HepG2 (cell line): ENCODE results near the gene RECK. TPM values are rescaled to one million over a fixed set of nuclear protein-coding genes. Genes with fewer than 3 reads are reported as not detected.

Experiments used
- ATAC-seq: fragments of 200-7000 bp; cut with Tn5 transposase; 3 replicates; pipeline ENCODE4 v1.9.1; 2020; ENCODE audit warnings: mild to moderate bottlenecking, moderate library complexity
- BruUV-seq: library from RNA; stranded (reverse); fragments of 400-500 nt; replicated peaks from 2 replicates; lab custom pipeline; 2021; lab: Mats Ljungman, UMichigan
- CTCF ChIA-PET: fragments of 300-600 bp; formaldehyde crosslinking; extraction: SDS; loops from one replicate; lab custom pipeline; 2021; ENCODE audit warnings: low total read pairs, inconsistent platforms, low intra/inter-chr PET ratio; lab: Yijun Ruan, JAX
- POLR2A ChIA-PET: fragments of 350-600 bp; sonication (Branson Sonifier 250); formaldehyde crosslinking; loops from one replicate; lab custom pipeline; 2020; ENCODE audit warnings: antibody characterized with exemption, inconsistent platforms; lab: Yijun Ruan, JAX
- DNase-seq: peaks from one replicate; pipeline ENCODE4 v3.0.0-alpha.2; 2015; ENCODE audit warnings: low spot score
- FAIRE-seq: peaks from 3 replicates; lab custom pipeline; 2011; peaks lifted over from hg19 to GRCh38; lab: Jason Lieb, UNC
- H2AFZ ChIP-seq: one replicate; pipeline ENCODE4 v1.6.1; 2011; ENCODE audit warnings: low read length, inconsistent platforms
- H3K27ac ChIP-seq: fragments of 300-600 bp; 3 replicates; pipeline ENCODE4 v1.8.0; 2011; ENCODE audit warnings: mixed run types, mild to moderate bottlenecking, mixed read lengths, low read length, inconsistent platforms; ENCODE audit not compliant: insufficient read depth; ENCODE audit errors: extremely low read length
- H3K27me3 ChIP-seq, 2 experiments: fragments of 200-600 bp in 1 of 2; 2 replicates in 1 of 2; 3 replicates in 1 of 2; pipeline versions ENCODE4 v1.6.0 to v1.8.0; 2011; ENCODE audit warnings: low read length in 2 of 2, mild to moderate bottlenecking in 2 of 2, moderate library complexity in 2 of 2, inconsistent platforms in 1 of 2; ENCODE audit not compliant: insufficient read depth in 2 of 2, control insufficient read depth in 1 of 2
- H3K36me3 ChIP-seq, 2 experiments: fragments of 200-600 bp in 1 of 2; replicated peaks in 1 of 2; 2 replicates in 1 of 2; 3 replicates in 1 of 2; pipeline versions ENCODE4 v1.5.1 to v1.8.0; 2011; ENCODE audit warnings: low read length in 2 of 2, inconsistent platforms in 1 of 2; ENCODE audit not compliant: insufficient read depth in 2 of 2, control insufficient read depth in 1 of 2
- H3K4me1 ChIP-seq: 2 replicates; pipeline ENCODE4 v1.5.1; 2012; ENCODE audit warnings: low read length, inconsistent platforms; ENCODE audit not compliant: insufficient read depth
- H3K4me2 ChIP-seq: 2 replicates; pipeline ENCODE4 v1.6.0; 2011; ENCODE audit warnings: low read depth, low read length, inconsistent platforms
- H3K4me3 ChIP-seq, 3 experiments: fragments of 200-600 bp in 1 of 3; sonication (generic), shearing (Covaris generic) in 1 of 3; replicated peaks in 1 of 3; 2 replicates each; pipeline ENCODE4 v1.5.1; 2011 to 2016; ENCODE audit warnings: low read length in 3 of 3, inconsistent platforms in 2 of 3, low read depth in 2 of 3, mild to moderate bottlenecking in 2 of 3, control low read depth in 1 of 3, mixed read lengths in 1 of 3; ENCODE audit not compliant: insufficient read depth in 1 of 3
- H3K79me2 ChIP-seq: one replicate; pipeline ENCODE4 v1.6.1; 2011; ENCODE audit warnings: low read length, inconsistent platforms; ENCODE audit not compliant: insufficient read depth
- H3K9ac ChIP-seq: 2 replicates; pipeline ENCODE4 v1.6.0; 2011; ENCODE audit warnings: mild to moderate bottlenecking, low read depth, low read length, inconsistent platforms; ENCODE audit not compliant: insufficient read depth
- H3K9me3 ChIP-seq: 2 replicates; pipeline ENCODE4 v1.5.1; 2012; ENCODE audit warnings: mild to moderate bottlenecking, low read length
- H4K20me1 ChIP-seq: 2 replicates; pipeline ENCODE4 v1.6.0; 2011; ENCODE audit warnings: inconsistent platforms, mild to moderate bottlenecking, low read length, moderate library complexity; ENCODE audit not compliant: insufficient read depth
- CENPX ChIP-seq: sonication (generic); formaldehyde crosslinking; IDR thresholded peaks from 2 replicates; pipeline ENCODE4 v1.9.0; 2021; ENCODE audit warnings: mild to moderate bottlenecking, missing genetic modification reagents, moderate library complexity
- FOXC1 ChIP-seq: sonication (generic); formaldehyde crosslinking; IDR thresholded peaks from 2 replicates; pipeline ENCODE4 v1.8.0; 2022; ENCODE audit warnings: mild to moderate bottlenecking, missing genetic modification reagents, borderline replicate concordance
- NKX3-1 ChIP-seq: sonication (generic); formaldehyde crosslinking; IDR thresholded peaks from 2 replicates; pipeline ENCODE4 v1.5.0; 2020; ENCODE audit warnings: missing genetic modification reagents
- SMARCE1 ChIP-seq: fragments of 450-650 bp; IDR thresholded peaks from 2 replicates; pipeline ENCODE4 v1.6.1; 2017; ENCODE audit warnings: borderline replicate concordance
- SNAPC2 ChIP-seq: sonication (generic); formaldehyde crosslinking; IDR thresholded peaks from 2 replicates; pipeline ENCODE4 v1.8.1; 2022; ENCODE audit warnings: mild to moderate bottlenecking, missing genetic modification reagents
- SOX13 ChIP-seq, 3 experiments: fragments of 450-650 bp in 1 of 3; sonication (generic) in 1 of 3; formaldehyde crosslinking in 1 of 3; IDR thresholded peaks in 2 of 3; conservative IDR thresholded peaks in 1 of 3; 2 replicates each; pipeline versions ENCODE4 v1.5.0 to v1.6.1; 2016 to 2020; ENCODE audit warnings: antibody characterized with exemption in 1 of 3, mild to moderate bottlenecking in 1 of 3, missing compliant biosample characterization in 1 of 3, missing genetic modification reagents in 1 of 3, moderate library complexity in 1 of 3
- ZBTB1 ChIP-seq: sonication (generic); formaldehyde crosslinking; IDR thresholded peaks from 2 replicates; pipeline ENCODE4 v1.4.0; 2020; ENCODE audit warnings: missing genetic modification reagents, borderline replicate concordance
- ZNF501 ChIP-seq: sonication (generic); formaldehyde crosslinking; IDR thresholded peaks from 2 replicates; pipeline ENCODE4 v1.5.1; 2020; ENCODE audit warnings: mild to moderate bottlenecking, moderate library complexity, missing genetic modification reagents
- WGBS: methylation state at CpG from one replicate; pipeline ENCODE4 v1.1.6; 2017; ENCODE audit warnings: low lambda C conversion rate; 5-methylcytosine and 5-hydroxymethylcytosine counted together
- in situ Hi-C: cut with HindIII; loops from 2 replicates; pipeline ENCODE4 v1.10.0; 2017; ENCODE audit warnings: low pct_unique_long_range_greater_than_20kb; ENCODE audit not compliant: extremely low pct_ligation_motif_present
- intact Hi-C: fragments of 100-400 bp; cut with micrococcal nuclease; formaldehyde crosslinking; loops from one replicate; pipeline ENCODE4 v1.10.0; 2022; ENCODE audit not compliant: unreplicated experiment
- polyA plus RNA-seq, 8 experiments: library from polyadenylated mRNA; depleted of rRNA in 3 of 8; stranded (reverse) in 7 of 8; unstranded in 1 of 8; fragments of >200 nt; fragmentation: Illumina TruSeq in 4 of 8; extraction: Trizol in 4 of 8; gene quantifications; 2 replicates each; pipeline versions ENCODE4 v1.2.1 to v1.2.3, GENCODE V29; 2011 to 2016; ENCODE audit warnings: low read depth in 4 of 8, missing spikeins in 1 of 8, mixed read lengths in 1 of 8; ENCODE audit not compliant: insufficient read depth in 1 of 8
- total RNA-seq, 5 experiments: library from RNA; depleted of rRNA; stranded (reverse); fragments of >200 nt; fragmentation: Illumina TruSeq; extraction: Trizol; gene quantifications; 2 replicates each; pipeline ENCODE4 v1.2.3, GENCODE V29; 2016; ENCODE audit warnings: low read depth in 1 of 5
- TF ChIP-seq, protein P1 (sequence below): sonication (generic); formaldehyde crosslinking; conservative IDR thresholded peaks from 2 replicates; pipeline ENCODE4 v1.8.1; 2023; ENCODE audit warnings: missing genetic modification reagents
- TF ChIP-seq, protein P2 (sequence below): sonication (generic); formaldehyde crosslinking; IDR thresholded peaks from 2 replicates; pipeline ENCODE4 v1.4.0; 2020; ENCODE audit warnings: missing genetic modification reagents
- TF ChIP-seq, protein P3 (sequence below): sonication (generic); formaldehyde crosslinking; IDR thresholded peaks from 2 replicates; pipeline ENCODE4 v1.8.0; 2022; ENCODE audit warnings: mild to moderate bottlenecking, missing genetic modification reagents, moderate library complexity

RECK gene
- total and polyA plus RNA-seq, 2 of the 13 experiments (the other 11 are each of a cell fraction or from before 2014, with no cell fraction given), result 3.1 to 4.8 TPM

GRCh38 chr9:36132086-36132485 is 95.4 kb downstream of the RECK start:
- ChIA-PET CTCF (no interaction called here), POLR2A (no interaction called here)
- Histone ChIP-seq H3K36me3 (no peaks in the 10 kb centered on the region), H3K4me1 (peaks cover 9% of the 10 kb centered on the region), H3K4me2 (no peak overlapping the region), H3K9me3 (no peaks in the 10 kb centered on the region), H3K27me3 (peaks cover 7 to 44% of the 10 kb centered on the region in 2 experiments), H2AFZ (no peak overlapping the region), H4K20me1 (no peaks in the 10 kb centered on the region), H3K4me3 (no peak overlapping the region), H3K9ac (no peak overlapping the region), H3K27ac (no peak overlapping the region), H3K79me2 (no peaks in the 10 kb centered on the region)
- no TSS peak for BruUV-seq
- no peak for DNase-seq
- in situ Hi-C loops (no loop called here), intact Hi-C loops (no loop called here)
- FAIRE-seq, result no peak
- no peak for TF ChIP-seq CENPX (CRISPR knock-in tag)
- TF ChIP-seq, protein P1, sequence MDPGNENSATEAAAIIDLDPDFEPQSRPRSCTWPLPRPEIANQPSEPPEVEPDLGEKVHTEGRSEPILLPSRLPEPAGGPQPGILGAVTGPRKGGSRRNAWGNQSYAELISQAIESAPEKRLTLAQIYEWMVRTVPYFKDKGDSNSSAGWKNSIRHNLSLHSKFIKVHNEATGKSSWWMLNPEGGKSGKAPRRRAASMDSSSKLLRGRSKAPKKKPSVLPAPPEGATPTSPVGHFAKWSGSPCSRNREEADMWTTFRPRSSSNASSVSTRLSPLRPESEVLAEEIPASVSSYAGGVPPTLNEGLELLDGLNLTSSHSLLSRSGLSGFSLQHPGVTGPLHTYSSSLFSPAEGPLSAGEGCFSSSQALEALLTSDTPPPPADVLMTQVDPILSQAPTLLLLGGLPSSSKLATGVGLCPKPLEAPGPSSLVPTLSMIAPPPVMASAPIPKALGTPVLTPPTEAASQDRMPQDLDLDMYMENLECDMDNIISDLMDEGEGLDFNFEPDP (CRISPR knock-in tag), result no peak
- no peak for TF ChIP-seq FOXC1
- no peak for TF ChIP-seq ZNF501 (CRISPR knock-in tag)
- no peak for TF ChIP-seq ZBTB1 (CRISPR knock-in tag)
- 33% methylated on average over 3 of the region's 3 CpGs for WGBS
- ATAC-seq, result no peak

DNA sequence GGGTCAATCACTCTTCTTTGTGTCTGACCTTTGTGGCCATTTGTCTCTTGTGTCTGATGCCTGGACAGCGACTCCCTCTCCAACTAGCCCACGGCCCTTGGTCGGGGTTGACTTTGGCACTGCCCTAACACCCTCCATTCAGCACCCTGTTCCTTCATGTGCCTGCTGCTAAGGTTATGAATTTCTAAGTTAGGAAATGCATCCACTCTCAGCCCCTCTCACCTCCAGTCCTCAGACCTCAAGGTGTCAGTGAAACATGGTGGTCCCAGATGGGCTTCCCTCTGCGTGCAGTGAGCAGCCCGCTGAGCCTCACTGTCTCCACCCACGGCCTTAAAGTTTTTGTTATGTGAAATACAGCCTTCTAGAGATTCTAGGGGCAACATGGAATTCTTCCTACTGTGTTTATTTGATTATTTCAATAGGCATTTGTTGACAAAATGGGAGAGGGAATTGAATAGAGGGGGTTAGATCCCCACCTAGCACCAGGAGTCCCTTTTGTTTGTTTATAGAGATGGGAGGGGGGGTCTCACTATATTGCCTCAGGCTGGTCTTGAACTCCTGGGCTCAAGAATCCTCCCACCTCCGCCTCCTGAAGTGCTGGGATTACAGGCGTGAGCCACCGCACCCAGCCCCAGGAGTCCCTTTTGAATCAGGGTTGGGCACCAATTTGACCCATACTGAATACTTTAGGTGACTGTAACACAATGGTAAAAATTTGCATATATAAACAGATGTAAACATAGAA is 98.2 kb downstream of the RECK start:
- POLR2A ChIA-PET, result no interaction called here
- no peak for ATAC-seq
- H3K4me1 ChIP-seq, result peaks cover 16% of the 10 kb centered on the region
- CTCF ChIA-PET, result no interaction called here
- no TSS peak for BruUV-seq
- TF ChIP-seq, protein P2, sequence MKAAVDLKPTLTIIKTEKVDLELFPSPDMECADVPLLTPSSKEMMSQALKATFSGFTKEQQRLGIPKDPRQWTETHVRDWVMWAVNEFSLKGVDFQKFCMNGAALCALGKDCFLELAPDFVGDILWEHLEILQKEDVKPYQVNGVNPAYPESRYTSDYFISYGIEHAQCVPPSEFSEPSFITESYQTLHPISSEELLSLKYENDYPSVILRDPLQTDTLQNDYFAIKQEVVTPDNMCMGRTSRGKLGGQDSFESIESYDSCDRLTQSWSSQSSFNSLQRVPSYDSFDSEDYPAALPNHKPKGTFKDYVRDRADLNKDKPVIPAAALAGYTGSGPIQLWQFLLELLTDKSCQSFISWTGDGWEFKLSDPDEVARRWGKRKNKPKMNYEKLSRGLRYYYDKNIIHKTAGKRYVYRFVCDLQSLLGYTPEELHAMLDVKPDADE (CRISPR knock-in tag), result no peak
- TF ChIP-seq, protein P3, sequence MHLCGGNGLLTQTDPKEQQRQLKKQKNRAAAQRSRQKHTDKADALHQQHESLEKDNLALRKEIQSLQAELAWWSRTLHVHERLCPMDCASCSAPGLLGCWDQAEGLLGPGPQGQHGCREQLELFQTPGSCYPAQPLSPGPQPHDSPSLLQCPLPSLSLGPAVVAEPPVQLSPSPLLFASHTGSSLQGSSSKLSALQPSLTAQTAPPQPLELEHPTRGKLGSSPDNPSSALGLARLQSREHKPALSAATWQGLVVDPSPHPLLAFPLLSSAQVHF, result no peak
- no peak for TF ChIP-seq SMARCE1
- TF ChIP-seq SNAPC2 (CRISPR knock-in tag), result no peak
- TF ChIP-seq NKX3-1, result no peak
- no peak for TF ChIP-seq SOX13 (IDR thresholded peaks at IDR 0.05)
- no peak for TF ChIP-seq SOX13 (CRISPR knock-in tag; conservative IDR thresholded peaks at IDR 0.05 in 1 of 2, IDR thresholded peaks at IDR 0.05 in 1 of 2)
- no peak overlapping the region for H3K4me3 ChIP-seq
- peaks cover 16 to 54% of the 10 kb centered on the region in 2 experiments for H3K27me3 ChIP-seq
- DNase-seq, result no peak
- FAIRE-seq, result no peak
- 34% methylated on average over 9 of the region's 9 CpGs for WGBS
- H3K9ac ChIP-seq, result no peak overlapping the region
- H3K36me3 ChIP-seq, result no peaks in the 10 kb centered on the region
- intact Hi-C loops (no loop called here), in situ Hi-C loops (no loop called here)
- no peaks in the 10 kb centered on the region for H3K79me2 ChIP-seq
- no peak overlapping the region for H2AFZ ChIP-seq
- no peaks in the 10 kb centered on the region for H4K20me1 ChIP-seq
- no peaks in the 10 kb centered on the region for H3K9me3 ChIP-seq
- H3K4me2 ChIP-seq, result no peak overlapping the region
- H3K27ac ChIP-seq, result no peak overlapping the region
